Measurements from ENCODE around the gene DNAJB4. TPM values are rescaled to one million over a fixed set of nuclear protein-coding genes. Genes with fewer than 3 reads are reported as not detected.

The DNAJB4 gene
- total and polyA plus RNA-seq, 2 of the 13 experiments (the other 11 are each of a cell fraction or from before 2014, with no cell fraction given): 4.4 to 18.6 TPM

DNA sequence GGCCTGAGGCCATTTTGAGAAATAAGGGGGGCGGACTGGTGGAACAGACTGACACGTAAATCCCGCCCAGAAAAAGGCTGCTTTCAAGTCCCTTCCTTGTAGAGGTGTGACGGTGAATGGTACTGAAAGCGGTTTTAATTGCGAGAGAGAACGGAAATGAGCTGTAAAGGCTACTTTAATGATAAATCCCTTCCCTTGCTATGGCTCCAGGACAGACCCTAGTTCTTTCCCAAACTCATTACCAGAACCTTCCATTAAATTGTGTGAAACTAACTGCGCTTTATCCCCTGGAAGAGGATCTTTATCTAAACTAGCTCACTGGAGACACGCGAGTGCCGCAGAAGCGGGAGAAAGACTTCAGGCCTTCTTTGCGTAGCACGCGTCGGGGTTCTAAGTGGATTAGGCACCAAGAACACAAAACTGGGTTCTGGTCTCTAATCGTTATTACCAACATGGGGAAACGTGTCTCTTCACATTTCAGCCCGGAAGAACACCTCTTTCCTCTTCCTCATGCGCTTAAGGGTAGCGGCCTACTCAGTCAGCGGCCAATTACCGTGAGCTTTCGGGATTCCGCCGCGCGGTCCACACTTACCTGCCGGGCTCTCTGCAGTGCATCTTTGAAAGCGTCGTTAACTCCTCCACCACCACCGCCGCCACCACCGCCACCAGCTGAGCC, 26.3 kb upstream of the DNAJB4 start:
- Histone ChIP-seq H3K4me1 (ENCODE audit: insufficient read depth, low read length) (peaks cover 57% of the 10 kb centered on the region), H4K20me1 (ENCODE audit: insufficient read depth, low read length) (peaks cover 47% of the 10 kb centered on the region), H3K27me3 (ENCODE audit: control insufficient read depth in 1 of 2, insufficient read depth in 2 of 2, low read length in 2 of 2) (no peaks in the 10 kb centered on the region; a peak in 1 of 5 replicates), H3K4me2 (ENCODE audit: low read depth, low read length) (peak overlapping the region; percentile 90), H3K9me3 (ENCODE audit: low read length) (no peaks in the 10 kb centered on the region), H3K27ac (ENCODE audit: extremely low read length, insufficient read depth, low read length) (peak overlapping the region; percentile 99), H3K9ac (ENCODE audit: insufficient read depth, low read depth, low read length) (peak overlapping the region; percentile 100), H3K36me3 (replicated peaks in 1 of 2; ENCODE audit: control insufficient read depth in 1 of 2, insufficient read depth in 2 of 2, low read length in 2 of 2) (peaks cover 2 to 4% of the 10 kb centered on the region in 2 experiments; a peak in 3 of 5 replicates), H3K79me2 (ENCODE audit: insufficient read depth, low read length) (peaks cover 80% of the 10 kb centered on the region), H3K4me3 (replicated peaks in 1 of 3; ENCODE audit: insufficient read depth in 1 of 3, low read depth in 2 of 3, low read length in 3 of 3) (peak overlapping the region; percentile 79 to 100 (median 90)), H2AFZ (ENCODE audit: low read length) (no peak overlapping the region)
- ATAC-seq (peak; percentile 79), DNase-seq (ENCODE audit: low spot score) (peak; percentile 92), FAIRE-seq (no peak)
- intact Hi-C loops (cut with micrococcal nuclease; ENCODE audit: unreplicated experiment) (no loop called here), in situ Hi-C loops (cut with HindIII; ENCODE audit: extremely low pct_ligation_motif_present, low pct_unique_long_range_greater_than_20kb) (loop anchor here (10.0 kb wide), 1 partner anchor 136 kb away; no protein-coding TSS in a partner anchor)
- POLR2A ChIA-PET: interaction anchor here (0.7 to 5.3 kb wide), 20 partner anchors 8 to 295 kb away, joined by 3 to 161 read pairs (median 4); partner anchors contain the start of genes DNAJB4, GIPC2, MIGA1 and NEXN
- TSS peak; percentile 72 for BruUV-seq (replicated peaks)
- 1% methylated on average over 31 of the region's 34 CpGs for WGBS (ENCODE audit: low lambda C conversion rate)
- CTCF ChIA-PET (ENCODE audit: low intra/inter-chr PET ratio, low total read pairs): no interaction called here
- TF ChIP-seq XBP1 (CRISPR knock-in tag; IDR thresholded peaks at IDR 0.05) (no peak), NFKB2 (CRISPR knock-in tag; IDR thresholded peaks at IDR 0.05; ENCODE audit: borderline replicate concordance) (no peak), POLR2AphosphoS5 (IDR thresholded peaks at IDR 0.05; ENCODE audit: low read depth, low read length) (peak; percentile 66), ZNF234 (CRISPR knock-in tag; conservative IDR thresholded peaks at IDR 0.05) (no peak), ZNF891 (CRISPR knock-in tag; IDR thresholded peaks at IDR 0.05) (no peak), ZSCAN29 (CRISPR knock-in tag; conservative IDR thresholded peaks at IDR 0.05) (no peak), HOXD1 (CRISPR knock-in tag; IDR thresholded peaks at IDR 0.05) (peak; percentile 34; the same call in 1 of the 2 replicates), ZNF329 (CRISPR knock-in tag; IDR thresholded peaks at IDR 0.05; ENCODE audit: low read depth) (no peak), ZNF709 (CRISPR knock-in tag; IDR thresholded peaks at IDR 0.05) (no peak), YY1 (IDR thresholded peaks at IDR 0.05; ENCODE audit: insufficient read depth, insufficient replicate concordance, low read depth, low read length) (peak; percentile 81)
- TF ChIP-seq, protein P1, sequence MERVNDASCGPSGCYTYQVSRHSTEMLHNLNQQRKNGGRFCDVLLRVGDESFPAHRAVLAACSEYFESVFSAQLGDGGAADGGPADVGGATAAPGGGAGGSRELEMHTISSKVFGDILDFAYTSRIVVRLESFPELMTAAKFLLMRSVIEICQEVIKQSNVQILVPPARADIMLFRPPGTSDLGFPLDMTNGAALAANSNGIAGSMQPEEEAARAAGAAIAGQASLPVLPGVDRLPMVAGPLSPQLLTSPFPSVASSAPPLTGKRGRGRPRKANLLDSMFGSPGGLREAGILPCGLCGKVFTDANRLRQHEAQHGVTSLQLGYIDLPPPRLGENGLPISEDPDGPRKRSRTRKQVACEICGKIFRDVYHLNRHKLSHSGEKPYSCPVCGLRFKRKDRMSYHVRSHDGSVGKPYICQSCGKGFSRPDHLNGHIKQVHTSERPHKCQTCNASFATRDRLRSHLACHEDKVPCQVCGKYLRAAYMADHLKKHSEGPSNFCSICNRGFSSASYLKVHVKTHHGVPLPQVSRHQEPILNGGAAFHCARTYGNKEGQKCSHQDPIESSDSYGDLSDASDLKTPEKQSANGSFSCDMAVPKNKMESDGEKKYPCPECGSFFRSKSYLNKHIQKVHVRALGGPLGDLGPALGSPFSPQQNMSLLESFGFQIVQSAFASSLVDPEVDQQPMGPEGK (CRISPR knock-in tag; IDR thresholded peaks at IDR 0.05): 0 out of 2 replicates have a peak, but pooled peaks have one; percentile 30
- TF ChIP-seq, protein P2, sequence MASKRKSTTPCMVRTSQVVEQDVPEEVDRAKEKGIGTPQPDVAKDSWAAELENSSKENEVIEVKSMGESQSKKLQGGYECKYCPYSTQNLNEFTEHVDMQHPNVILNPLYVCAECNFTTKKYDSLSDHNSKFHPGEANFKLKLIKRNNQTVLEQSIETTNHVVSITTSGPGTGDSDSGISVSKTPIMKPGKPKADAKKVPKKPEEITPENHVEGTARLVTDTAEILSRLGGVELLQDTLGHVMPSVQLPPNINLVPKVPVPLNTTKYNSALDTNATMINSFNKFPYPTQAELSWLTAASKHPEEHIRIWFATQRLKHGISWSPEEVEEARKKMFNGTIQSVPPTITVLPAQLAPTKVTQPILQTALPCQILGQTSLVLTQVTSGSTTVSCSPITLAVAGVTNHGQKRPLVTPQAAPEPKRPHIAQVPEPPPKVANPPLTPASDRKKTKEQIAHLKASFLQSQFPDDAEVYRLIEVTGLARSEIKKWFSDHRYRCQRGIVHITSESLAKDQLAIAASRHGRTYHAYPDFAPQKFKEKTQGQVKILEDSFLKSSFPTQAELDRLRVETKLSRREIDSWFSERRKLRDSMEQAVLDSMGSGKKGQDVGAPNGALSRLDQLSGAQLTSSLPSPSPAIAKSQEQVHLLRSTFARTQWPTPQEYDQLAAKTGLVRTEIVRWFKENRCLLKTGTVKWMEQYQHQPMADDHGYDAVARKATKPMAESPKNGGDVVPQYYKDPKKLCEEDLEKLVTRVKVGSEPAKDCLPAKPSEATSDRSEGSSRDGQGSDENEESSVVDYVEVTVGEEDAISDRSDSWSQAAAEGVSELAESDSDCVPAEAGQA (IDR thresholded peaks at IDR 0.05; ENCODE audit: low read depth): no peak
- TF ChIP-seq, protein P2 (CRISPR knock-in tag; IDR thresholded peaks at IDR 0.05; ENCODE audit: borderline replicate concordance): 0 out of 2 replicates have a peak, but pooled peaks have one; percentile 63
- TF ChIP-seq, protein P3, sequence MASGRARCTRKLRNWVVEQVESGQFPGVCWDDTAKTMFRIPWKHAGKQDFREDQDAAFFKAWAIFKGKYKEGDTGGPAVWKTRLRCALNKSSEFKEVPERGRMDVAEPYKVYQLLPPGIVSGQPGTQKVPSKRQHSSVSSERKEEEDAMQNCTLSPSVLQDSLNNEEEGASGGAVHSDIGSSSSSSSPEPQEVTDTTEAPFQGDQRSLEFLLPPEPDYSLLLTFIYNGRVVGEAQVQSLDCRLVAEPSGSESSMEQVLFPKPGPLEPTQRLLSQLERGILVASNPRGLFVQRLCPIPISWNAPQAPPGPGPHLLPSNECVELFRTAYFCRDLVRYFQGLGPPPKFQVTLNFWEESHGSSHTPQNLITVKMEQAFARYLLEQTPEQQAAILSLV (CRISPR knock-in tag; IDR thresholded peaks at IDR 0.05; ENCODE audit: borderline replicate concordance): 0 out of 2 replicates have a peak, but pooled peaks have one; percentile 24
